HUES48 (cell line): Measurements from ENCODE around the gene PPIB.

Experiments used
- H3K27ac ChIP-seq: one replicate; pipeline ENCODE4 v1.7.0; 2013; ENCODE audit warnings: low read depth, low read length, inconsistent platforms
- H3K27me3 ChIP-seq: 2 replicates; pipeline ENCODE4 v1.6.1; 2013; ENCODE audit warnings: mild to moderate bottlenecking, low read length; ENCODE audit not compliant: control insufficient read depth, insufficient read depth
- H3K36me3 ChIP-seq: 2 replicates; pipeline ENCODE4 v1.6.1; 2013; ENCODE audit warnings: low read length; ENCODE audit not compliant: control insufficient read depth, insufficient read depth
- H3K4me1 ChIP-seq: 2 replicates; pipeline ENCODE4 v1.6.1; 2013; ENCODE audit warnings: mild to moderate bottlenecking, low read length; ENCODE audit not compliant: control insufficient read depth, insufficient read depth
- H3K4me3 ChIP-seq: 2 replicates; pipeline ENCODE4 v1.5.1; 2013; ENCODE audit warnings: mild to moderate bottlenecking, low read depth, low read length
- H3K9ac ChIP-seq: 2 replicates; pipeline ENCODE4 v1.6.1; 2013; ENCODE audit warnings: mild to moderate bottlenecking, low read depth, low read length, moderate library complexity
- H3K9me3 ChIP-seq: 2 replicates; pipeline ENCODE4 v1.6.1; 2013; ENCODE audit warnings: low read length; ENCODE audit not compliant: control insufficient read depth, insufficient read depth

The PPIB gene

GRCh38 chr15:64148168-64148567, 14.7 kb downstream of the PPIB start:
- Histone ChIP-seq H3K36me3 (no peaks in the 10 kb centered on the region), H3K27ac (no peak overlapping the region), H3K9ac (no peak overlapping the region), H3K4me3 (no peak overlapping the region), H3K9me3 (no peaks in the 10 kb centered on the region), H3K27me3 (peaks cover 18% of the 10 kb centered on the region), H3K4me1 (peaks cover 9% of the 10 kb centered on the region)

GRCh38 chr15:64146885-64147681, 15.7 kb downstream of the PPIB start:
- no peak overlapping the region for H3K27ac ChIP-seq
- H3K9ac ChIP-seq = no peak overlapping the region

DNA sequence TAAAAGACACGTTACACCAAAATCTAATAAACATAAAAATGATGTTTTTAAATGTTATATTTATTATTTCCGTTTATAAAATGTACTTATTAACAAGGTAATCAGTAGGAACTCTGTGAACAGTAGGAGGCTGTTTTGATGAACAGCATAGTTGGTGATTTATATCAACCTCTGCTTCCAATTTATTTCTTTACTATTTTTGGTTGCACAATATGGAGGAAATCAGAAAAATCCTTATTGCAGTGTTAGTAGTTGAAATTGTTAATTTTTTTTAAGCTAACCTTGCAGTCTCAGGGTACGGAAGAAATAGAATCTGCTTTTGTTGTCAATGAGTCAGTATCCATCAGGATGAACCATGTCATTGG, 16.3 kb downstream of the PPIB start:
- no peaks in the 10 kb centered on the region for H3K9me3 ChIP-seq
- H3K27ac ChIP-seq = no peak overlapping the region
- H3K36me3 ChIP-seq = no peaks in the 10 kb centered on the region
- 0 out of 2 replicates have a peak, but pooled peaks cover 3% of the 10 kb centered on the region for H3K4me1 ChIP-seq
- H3K4me3 ChIP-seq = no peak overlapping the region
- H3K9ac ChIP-seq = no peak overlapping the region
- H3K27me3 ChIP-seq = 0 out of 2 replicates have a peak, but pooled peaks cover 2% of the 10 kb centered on the region

More at GRCh38 chr15:64146885-64147681, 15.7 kb downstream of the PPIB start:
- no peak overlapping the region for H3K4me3 ChIP-seq
- peaks cover 7% of the 10 kb centered on the region; the same call in 1 of the 2 replicates for H3K27me3 ChIP-seq
- no peaks in the 10 kb centered on the region for H3K9me3 ChIP-seq
- H3K4me1 ChIP-seq = 0 out of 2 replicates have a peak, but pooled peaks cover 3% of the 10 kb centered on the region
- H3K36me3 ChIP-seq = no peaks in the 10 kb centered on the region

- H3K4me3 ChIP-seq = no peak overlapping the region
- no peaks in the 10 kb centered on the region for H3K36me3 ChIP-seq
- H3K4me1 ChIP-seq = 0 out of 2 replicates have a peak, but pooled peaks cover 3% of the 10 kb centered on the region
- no peaks in the 10 kb centered on the region for H3K9me3 ChIP-seq
- no peak overlapping the region for H3K27ac ChIP-seq
- H3K9ac ChIP-seq = no peak overlapping the region
- 0 out of 2 replicates have a peak, but pooled peaks cover 2% of the 10 kb centered on the region for H3K27me3 ChIP-seq
These were observed 16.8 kb downstream of the PPIB start for GRCh38 chr15:64146041-64146440.

DNA sequence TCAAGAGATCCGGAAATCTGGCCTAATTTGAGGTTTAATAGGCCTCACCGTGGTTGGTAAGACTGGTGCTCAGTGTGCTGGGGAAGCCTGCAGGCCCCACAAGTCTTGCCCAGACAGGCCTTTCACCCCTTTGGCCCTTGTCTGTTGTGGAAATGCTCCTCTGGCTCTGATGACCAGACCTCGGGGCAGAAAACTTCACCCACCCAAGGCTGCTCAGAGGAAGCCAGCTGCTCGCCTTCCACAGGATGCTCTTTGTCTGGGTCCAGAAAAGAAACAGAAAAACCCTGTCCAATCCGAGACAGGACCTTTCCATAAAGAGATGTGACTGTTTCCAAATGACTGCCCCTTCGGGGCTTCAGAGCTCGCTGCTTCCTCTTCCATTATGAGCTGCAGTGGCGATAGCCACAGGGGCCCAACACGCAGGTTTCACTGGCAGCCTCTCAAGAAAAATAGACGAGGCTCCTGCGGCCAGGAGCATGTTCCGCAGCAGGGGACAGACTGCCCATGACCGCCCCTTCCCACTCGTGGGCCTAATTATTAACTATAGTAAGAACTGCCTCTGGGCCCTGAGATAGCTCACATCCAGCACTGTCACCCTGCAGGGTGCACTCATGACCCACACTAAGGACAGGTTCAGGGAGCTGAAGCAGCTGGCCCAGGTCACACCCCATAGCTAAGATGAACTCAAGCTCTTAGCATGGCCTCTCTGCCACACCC, 18.1 kb downstream of the PPIB start:
- no peaks in the 10 kb centered on the region for H3K9me3 ChIP-seq
- H3K4me1 ChIP-seq = 0 out of 2 replicates have a peak, but pooled peaks cover 2% of the 10 kb centered on the region
- H3K9ac ChIP-seq = no peak overlapping the region
- H3K27ac ChIP-seq = no peak overlapping the region
- no peaks in the 10 kb centered on the region for H3K36me3 ChIP-seq
- H3K27me3 ChIP-seq = no peaks in the 10 kb centered on the region
- H3K4me3 ChIP-seq = no peak overlapping the region

DNA sequence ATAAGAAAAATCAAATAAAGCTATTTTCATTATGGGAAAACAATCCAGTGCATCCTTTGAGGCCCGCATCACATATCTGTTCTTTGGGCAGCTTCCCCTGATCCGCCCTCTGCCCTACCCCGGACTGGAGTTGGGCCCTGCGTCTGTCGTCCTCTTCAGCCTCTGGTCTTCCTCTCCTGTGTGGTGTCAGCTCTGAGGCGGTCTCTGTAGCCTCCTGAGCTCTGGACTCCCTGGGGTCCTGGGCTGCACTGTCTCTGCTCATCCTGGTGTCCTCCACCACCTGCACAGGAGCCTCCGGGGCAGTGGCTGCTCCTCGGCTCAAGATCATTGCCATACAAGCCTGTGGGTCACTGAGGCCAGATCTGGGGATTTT, 18.6 kb downstream of the PPIB start:
- no peaks in the 10 kb centered on the region for H3K9me3 ChIP-seq
- H3K4me1 ChIP-seq = no peaks in the 10 kb centered on the region
- no peaks in the 10 kb centered on the region for H3K27me3 ChIP-seq
- no peak overlapping the region for H3K9ac ChIP-seq
- no peaks in the 10 kb centered on the region for H3K36me3 ChIP-seq
- no peak overlapping the region for H3K27ac ChIP-seq
- no peak overlapping the region for H3K4me3 ChIP-seq

GRCh38 chr15:64143276-64143675, 19.5 kb downstream of the PPIB start:
- peaks cover 7% of the 10 kb centered on the region; the same call in 1 of the 2 replicates for H3K36me3 ChIP-seq
- H3K9me3 ChIP-seq = no peaks in the 10 kb centered on the region
- H3K4me1 ChIP-seq = no peaks in the 10 kb centered on the region
- no peak overlapping the region for H3K9ac ChIP-seq
- H3K27ac ChIP-seq = no peak overlapping the region
- no peak overlapping the region for H3K4me3 ChIP-seq
- no peaks in the 10 kb centered on the region for H3K27me3 ChIP-seq

DNA sequence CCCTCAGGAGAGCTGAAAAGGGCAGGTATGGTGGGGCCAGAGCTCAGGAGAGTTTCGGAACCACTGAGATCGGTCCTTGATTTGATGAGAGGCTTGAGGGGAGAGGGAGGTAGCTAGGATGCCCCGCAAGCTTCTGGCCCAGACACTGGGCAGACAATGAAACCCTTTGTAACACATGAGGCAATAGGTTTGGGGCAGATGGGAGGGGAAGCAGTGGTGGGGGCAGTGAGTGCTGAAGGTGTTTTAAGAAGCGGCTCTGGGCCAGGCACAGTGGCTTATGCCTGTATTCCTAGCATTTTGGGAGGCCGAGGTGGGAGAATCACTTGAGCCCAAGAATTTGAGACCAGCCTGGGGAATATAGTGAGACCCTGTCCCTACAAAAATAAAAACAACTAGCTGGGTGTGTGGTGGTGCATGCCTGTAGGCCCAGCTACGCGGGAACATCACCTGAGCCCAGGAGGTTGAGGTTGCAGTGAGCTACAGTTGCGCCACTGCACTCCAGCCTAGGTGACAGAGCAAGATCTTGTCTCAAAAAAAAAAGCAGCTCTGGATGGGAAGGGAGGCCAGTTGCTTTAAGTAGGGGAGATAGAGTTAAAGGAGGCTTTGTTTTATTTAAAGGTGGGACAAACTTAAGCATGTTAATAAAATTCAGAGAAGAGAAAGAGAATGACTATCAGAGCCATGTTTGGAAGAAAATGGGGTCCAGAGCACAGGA, 20.9 kb downstream of the PPIB start:
- no peak overlapping the region for H3K4me3 ChIP-seq
- H3K27ac ChIP-seq = no peak overlapping the region
- no peaks in the 10 kb centered on the region for H3K9me3 ChIP-seq
- no peaks in the 10 kb centered on the region for H3K4me1 ChIP-seq
- H3K27me3 ChIP-seq = no peaks in the 10 kb centered on the region
- peaks cover 15% of the 10 kb centered on the region for H3K36me3 ChIP-seq
- no peak overlapping the region for H3K9ac ChIP-seq

- H3K27ac ChIP-seq = no peak overlapping the region
- H3K4me1 ChIP-seq = no peaks in the 10 kb centered on the region
- H3K9me3 ChIP-seq = no peaks in the 10 kb centered on the region
- H3K9ac ChIP-seq = no peak overlapping the region
- no peak overlapping the region for H3K4me3 ChIP-seq
- H3K27me3 ChIP-seq = no peaks in the 10 kb centered on the region
- peaks cover 39% of the 10 kb centered on the region for H3K36me3 ChIP-seq
These were observed 24.4 kb downstream of the PPIB start for GRCh38 chr15:64138331-64138941.

- no peaks in the 10 kb centered on the region for H3K27me3 ChIP-seq
- peaks cover 49% of the 10 kb centered on the region for H3K36me3 ChIP-seq
- H3K9me3 ChIP-seq = no peaks in the 10 kb centered on the region
- no peak overlapping the region for H3K4me3 ChIP-seq
- H3K4me1 ChIP-seq = no peaks in the 10 kb centered on the region
- H3K27ac ChIP-seq = no peak overlapping the region
- no peak overlapping the region for H3K9ac ChIP-seq
These were observed 25.5 kb downstream of the PPIB start for GRCh38 chr15:64137226-64137833.
